ENCODE measurements around the gene STRADB.

GRCh38 chr2:201507725-201508124, 56.2 kb downstream of the STRADB start:
- TF ChIP-seq EZH2phosphoT487 (IDR thresholded peaks at IDR 0.05; ENCODE audit: unreplicated experiment), result no peak
- TF ChIP-seq, protein P1, sequence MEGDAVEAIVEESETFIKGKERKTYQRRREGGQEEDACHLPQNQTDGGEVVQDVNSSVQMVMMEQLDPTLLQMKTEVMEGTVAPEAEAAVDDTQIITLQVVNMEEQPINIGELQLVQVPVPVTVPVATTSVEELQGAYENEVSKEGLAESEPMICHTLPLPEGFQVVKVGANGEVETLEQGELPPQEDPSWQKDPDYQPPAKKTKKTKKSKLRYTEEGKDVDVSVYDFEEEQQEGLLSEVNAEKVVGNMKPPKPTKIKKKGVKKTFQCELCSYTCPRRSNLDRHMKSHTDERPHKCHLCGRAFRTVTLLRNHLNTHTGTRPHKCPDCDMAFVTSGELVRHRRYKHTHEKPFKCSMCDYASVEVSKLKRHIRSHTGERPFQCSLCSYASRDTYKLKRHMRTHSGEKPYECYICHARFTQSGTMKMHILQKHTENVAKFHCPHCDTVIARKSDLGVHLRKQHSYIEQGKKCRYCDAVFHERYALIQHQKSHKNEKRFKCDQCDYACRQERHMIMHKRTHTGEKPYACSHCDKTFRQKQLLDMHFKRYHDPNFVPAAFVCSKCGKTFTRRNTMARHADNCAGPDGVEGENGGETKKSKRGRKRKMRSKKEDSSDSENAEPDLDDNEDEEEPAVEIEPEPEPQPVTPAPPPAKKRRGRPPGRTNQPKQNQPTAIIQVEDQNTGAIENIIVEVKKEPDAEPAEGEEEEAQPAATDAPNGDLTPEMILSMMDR (conservative IDR thresholded peaks at IDR 0.05; ENCODE audit: low read depth in 2 of 2), result no peak
- no peak for TF ChIP-seq JUNB (IDR thresholded peaks at IDR 0.05; ENCODE audit: unreplicated experiment)
- TF ChIP-seq POLR2AphosphoS5 (IDR thresholded peaks at IDR 0.05; ENCODE audit: low read depth), result no peak
- TF ChIP-seq EZH2 (IDR thresholded peaks at IDR 0.05; ENCODE audit: low read depth, unreplicated experiment), result no peak
- TF ChIP-seq CREB1 (CRISPR knock-in tag; IDR thresholded peaks at IDR 0.05; ENCODE audit: low read depth), result no peak
- no peak for TF ChIP-seq ZNF331 (CRISPR knock-in tag; IDR thresholded peaks at IDR 0.05; ENCODE audit: low read depth)
